Measurements from ENCODE around the gene ADRB1. TPM values are rescaled to one million over a fixed set of nuclear protein-coding genes. Genes with fewer than 3 reads are reported as not detected.

The ADRB1 gene
- total RNA-seq, 4 donors from 2014 or later = 3.1 to 8.0 (median 4.6) TPM; not detected in 1

DNA sequence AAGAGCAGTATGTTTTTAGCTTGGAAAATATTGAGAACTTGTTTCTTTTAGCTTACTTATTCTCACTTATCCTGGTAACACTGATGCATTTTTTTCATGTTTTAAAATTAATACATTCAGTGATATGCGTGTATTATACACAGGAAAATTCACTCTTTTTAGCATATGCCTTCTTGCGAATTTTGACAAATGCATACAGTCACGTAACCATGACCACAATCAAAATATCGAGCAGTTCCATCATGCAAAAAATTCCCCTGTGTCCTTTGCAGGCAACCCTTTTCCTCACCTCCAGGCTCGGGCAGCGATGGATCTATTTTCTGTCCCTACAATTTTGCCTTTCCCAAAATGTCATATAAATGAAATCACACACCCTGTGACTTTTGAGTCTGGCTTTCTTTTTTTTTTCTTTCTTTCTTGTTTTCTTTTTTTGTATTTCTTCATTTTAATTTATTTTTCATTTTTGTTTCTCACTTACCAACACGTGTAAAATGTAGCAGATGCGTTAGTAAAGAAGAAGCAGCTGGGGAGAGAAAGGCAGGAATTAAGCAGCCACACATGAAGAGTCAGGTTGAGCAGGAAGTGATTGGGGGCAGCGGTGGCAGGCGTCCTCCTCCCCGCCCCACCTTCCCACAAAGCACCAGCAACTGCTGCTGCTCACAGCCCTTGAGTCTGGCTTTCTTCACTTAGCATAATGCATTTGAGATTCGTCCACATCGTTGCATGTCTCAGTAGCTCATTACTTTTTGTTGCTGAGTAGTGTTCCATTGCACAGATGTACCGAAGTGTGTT lies 29.9 kb downstream of the ADRB1 start:
- H3K4me3 ChIP-seq = no peak overlapping the region
- no peaks in the 10 kb centered on the region for H3K9me3 ChIP-seq
- no peak overlapping the region for H3K27ac ChIP-seq
- H3K36me3 ChIP-seq = no peaks in the 10 kb centered on the region
- no peaks in the 10 kb centered on the region for H3K4me1 ChIP-seq
- DNase-seq = peak in 2 of 3 donors; percentile 30 to 65
- TF ChIP-seq CTCF (IDR thresholded peaks at IDR 0.05) = no peak
- no peak for TF ChIP-seq POLR2A (IDR thresholded peaks at IDR 0.05)
- H3K27me3 ChIP-seq = no peaks in the 10 kb centered on the region

DNA sequence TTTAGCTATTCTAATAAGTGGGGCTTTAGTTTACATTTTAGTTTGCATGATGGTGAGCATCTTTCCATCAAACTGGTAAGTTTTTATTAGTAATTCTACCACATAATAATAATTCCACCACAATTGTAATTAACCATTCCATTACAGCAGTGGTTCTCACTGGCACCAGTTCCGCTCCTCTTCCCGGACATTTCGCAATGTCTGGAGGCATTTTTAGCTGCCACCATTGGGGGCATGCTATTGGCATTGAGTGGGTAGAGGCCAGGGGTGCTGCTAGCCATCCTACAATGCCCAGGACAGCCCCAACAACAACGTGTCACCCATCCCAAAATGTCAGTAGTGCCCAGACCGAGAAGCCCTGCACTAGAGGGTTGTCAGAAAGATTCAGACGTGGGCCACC lies 31.4 kb downstream of the ADRB1 start:
- Histone ChIP-seq H3K36me3 (no peaks in the 10 kb centered on the region), H3K27me3 (no peaks in the 10 kb centered on the region), H3K27ac (no peak overlapping the region), H3K4me1 (no peaks in the 10 kb centered on the region), H3K4me3 (no peak overlapping the region), H3K9me3 (no peaks in the 10 kb centered on the region)
- DNase-seq = no peak
- TF ChIP-seq CTCF (IDR thresholded peaks at IDR 0.05) = no peak
- TF ChIP-seq POLR2A (IDR thresholded peaks at IDR 0.05) = no peak

DNA sequence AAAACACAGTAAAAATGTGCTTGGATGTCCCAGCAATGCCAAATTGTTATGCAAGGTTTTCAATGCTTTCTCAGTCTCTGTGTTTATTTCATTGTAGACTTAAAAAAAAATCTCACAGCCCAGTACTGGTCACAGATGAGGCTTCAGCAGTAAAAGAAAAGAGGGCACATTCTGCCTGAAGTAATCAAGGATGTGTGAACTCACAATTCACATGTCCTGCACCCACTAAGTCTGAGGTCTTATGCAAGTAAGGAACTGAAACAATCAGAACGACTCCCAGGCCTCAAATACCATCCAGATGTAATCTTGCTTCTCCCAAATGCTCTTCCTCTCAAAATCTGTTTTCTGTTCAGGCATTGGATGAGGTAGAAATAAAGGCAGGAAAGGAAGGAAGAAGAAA lies 33.7 kb downstream of the ADRB1 start:
- H3K36me3 ChIP-seq = no peaks in the 10 kb centered on the region
- H3K4me3 ChIP-seq = no peak overlapping the region
- no peaks in the 10 kb centered on the region for H3K4me1 ChIP-seq
- H3K27ac ChIP-seq = no peak overlapping the region
- TF ChIP-seq CTCF (IDR thresholded peaks at IDR 0.05) = no peak
- TF ChIP-seq POLR2A (IDR thresholded peaks at IDR 0.05) = no peak
- no peak for DNase-seq
- H3K27me3 ChIP-seq = no peaks in the 10 kb centered on the region
- H3K9me3 ChIP-seq = no peaks in the 10 kb centered on the region

GRCh38 chr10:114077815-114078219 lies 34.2 kb downstream of the ADRB1 start:
- no peak overlapping the region for H3K4me3 ChIP-seq
- H3K9me3 ChIP-seq = no peaks in the 10 kb centered on the region
- H3K27me3 ChIP-seq = no peaks in the 10 kb centered on the region
- H3K4me1 ChIP-seq = no peaks in the 10 kb centered on the region
- no peaks in the 10 kb centered on the region for H3K36me3 ChIP-seq
- H3K27ac ChIP-seq = no peak overlapping the region
- TF ChIP-seq CTCF (IDR thresholded peaks at IDR 0.05) (peak in 1 of 6 experiments; percentile 6), POLR2A (IDR thresholded peaks at IDR 0.05) (no peak)
- DNase-seq = no peak

DNA sequence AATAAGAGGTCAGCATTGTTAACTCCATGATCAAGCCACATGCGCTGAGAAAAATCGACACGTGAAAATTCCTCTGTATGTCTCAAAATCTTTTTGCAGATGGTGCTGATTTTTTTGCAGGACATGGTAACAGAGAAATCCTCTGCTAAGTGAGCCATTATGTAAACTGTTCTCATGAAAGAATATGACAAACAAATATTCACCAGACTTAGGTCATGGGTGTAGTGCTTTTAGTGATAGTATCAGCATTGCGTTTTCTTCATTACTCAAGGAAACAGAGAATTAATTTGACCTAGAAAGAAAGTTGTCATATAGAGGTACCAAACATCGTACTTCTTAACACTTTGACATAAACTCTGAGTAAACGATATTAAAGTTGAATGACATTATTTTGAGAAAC lies 34.7 kb downstream of the ADRB1 start:
- TF ChIP-seq CTCF (IDR thresholded peaks at IDR 0.05) (no peak), POLR2A (IDR thresholded peaks at IDR 0.05) (no peak)
- H3K27ac ChIP-seq = no peak overlapping the region
- DNase-seq = no peak
- H3K4me1 ChIP-seq = no peaks in the 10 kb centered on the region
- H3K27me3 ChIP-seq = no peaks in the 10 kb centered on the region
- no peaks in the 10 kb centered on the region for H3K9me3 ChIP-seq
- H3K4me3 ChIP-seq = no peak overlapping the region
- H3K36me3 ChIP-seq = no peaks in the 10 kb centered on the region

Data from Peyer's patch (tissue), 4 donors.